Astrocyte of the hippocampus (primary cell): ENCODE results near the gene FAP.

Experiments
- DNase-seq: peaks from one replicate; pipeline ENCODE4 v3.0.0; 2011; ENCODE audit warnings: low read depth, low spot score

The FAP gene

GRCh38 chr2:162243294-162243693 lies at the start of gene FAP:
FAP (minus strand) TSS chr2:162243445; CDS start chr2:162243327, 118 bp downstream.
- peak; percentile 58 for DNase-seq

GRCh38 chr2:162291748-162292147 lies 48.5 kb upstream of the FAP start:
- no peak for DNase-seq

- peak; percentile 60 for DNase-seq
These were observed 39.6 kb upstream of the FAP start for GRCh38 chr2:162282765-162283425.

GRCh38 chr2:162280654-162281053 lies 37.4 kb upstream of the FAP start:
- DNase-seq = no peak

GRCh38 chr2:162277381-162277780 lies 34.1 kb upstream of the FAP start:
- no peak for DNase-seq

GRCh38 chr2:162267996-162268395 lies 24.8 kb upstream of the FAP start:
- DNase-seq = no peak

- DNase-seq = no peak
These were observed 24.3 kb upstream of the FAP start for GRCh38 chr2:162267496-162267895.

- no peak for DNase-seq
These were observed 23.2 kb upstream of the FAP start for GRCh38 chr2:162266460-162266760.

- DNase-seq = no peak
These were observed 22.6 kb upstream of the FAP start for GRCh38 chr2:162265666-162266459.

- DNase-seq = peak; percentile 11
These were observed 18.0 kb upstream of the FAP start for GRCh38 chr2:162261032-162261945.

- no peak for DNase-seq
These were observed 15.4 kb upstream of the FAP start for GRCh38 chr2:162258686-162259085.

- DNase-seq = peak; percentile 11
These were observed 14.9 kb upstream of the FAP start for GRCh38 chr2:162258169-162258568.

GRCh38 chr2:162257425-162257824 lies 14.2 kb upstream of the FAP start:
- no peak for DNase-seq

GRCh38 chr2:162256591-162256991 lies 13.3 kb upstream of the FAP start:
- DNase-seq = peak; percentile 60

GRCh38 chr2:162254236-162254871 lies 11.1 kb upstream of the FAP start:
- no peak for DNase-seq

- no peak for DNase-seq
These were observed 10.2 kb upstream of the FAP start for GRCh38 chr2:162253435-162253834.

GRCh38 chr2:162252153-162252552 lies 8.9 kb upstream of the FAP start:
- DNase-seq = no peak

GRCh38 chr2:162245781-162246180 lies 2.5 kb upstream of the FAP start:
- peak; percentile 42 for DNase-seq

GRCh38 chr2:162245061-162245460 lies 1.8 kb upstream of the FAP start:
- DNase-seq = peak; percentile 24

GRCh38 chr2:162244541-162245031 lies 1.3 kb upstream of the FAP start:
- peak; percentile 87 for DNase-seq

- DNase-seq = no peak
These were observed 470 bp upstream of the FAP start for GRCh38 chr2:162243715-162244114.
